H9 (cell line): ENCODE data around the gene CACNB3. TPM values are rescaled to one million over a fixed set of nuclear protein-coding genes. Genes with fewer than 3 reads are reported as not detected.
A peak's percentile ranks its signal among the peaks of the same experiment; 100 is the strongest.

Source experiments
- DNase-seq: peaks from one replicate; pipeline ENCODE4 v3.0.0-alpha.2; 2017
- H2AFZ ChIP-seq: one replicate; pipeline ENCODE4 v1.6.1; 2013; ENCODE audit warnings: mild to moderate bottlenecking, low read length, control low read depth, moderate library complexity
- H2AK5ac ChIP-seq: 2 replicates; pipeline ENCODE4 v1.6.1; 2013; ENCODE audit warnings: low read length, control low read depth, mixed read lengths; ENCODE audit not compliant: insufficient read length
- H2BK120ac ChIP-seq: one replicate; pipeline ENCODE4 v1.6.1; 2013; ENCODE audit warnings: low read depth, mild to moderate bottlenecking, low read length, control low read depth, inconsistent platforms; ENCODE audit not compliant: poor library complexity, severe bottlenecking
- H2BK12ac ChIP-seq: 2 replicates; pipeline ENCODE4 v1.6.1; 2013; ENCODE audit warnings: low read length, control low read depth, mixed read lengths, low read depth; ENCODE audit not compliant: insufficient read length
- H2BK15ac ChIP-seq: 2 replicates; pipeline ENCODE4 v1.6.1; 2013; ENCODE audit warnings: low read depth, low read length, control low read depth
- H2BK20ac ChIP-seq: one replicate; pipeline ENCODE4 v1.6.1; 2013; ENCODE audit warnings: low read depth, mild to moderate bottlenecking, low read length, control low read depth, inconsistent platforms; ENCODE audit not compliant: poor library complexity, severe bottlenecking
- H2BK5ac ChIP-seq: 2 replicates; pipeline ENCODE4 v1.6.1; 2013; ENCODE audit warnings: low read length, control low read depth, mixed read lengths; ENCODE audit not compliant: insufficient read length
- H3K14ac ChIP-seq: 2 replicates; pipeline ENCODE4 v1.6.1; 2013; ENCODE audit warnings: low read length, control low read depth; ENCODE audit not compliant: insufficient read depth
- H3K18ac ChIP-seq: 2 replicates; pipeline ENCODE4 v1.6.1; 2013; ENCODE audit warnings: low read depth, mild to moderate bottlenecking, mixed read lengths, low read length, control low read depth; ENCODE audit not compliant: insufficient read length
- H3K23ac ChIP-seq: 2 replicates; pipeline ENCODE4 v1.6.1; 2013; ENCODE audit warnings: low read length, control low read depth, mixed read lengths, low read depth; ENCODE audit not compliant: insufficient read length
- H3K23me2 ChIP-seq: 2 replicates; pipeline ENCODE4 v1.6.1; 2013; ENCODE audit warnings: low read depth, mild to moderate bottlenecking, mixed read lengths, low read length, control low read depth; ENCODE audit not compliant: insufficient read length, poor library complexity, severe bottlenecking
- H3K27ac ChIP-seq: 2 replicates; pipeline ENCODE4 v1.5.1; 2013; ENCODE audit warnings: low read length, control low read depth, mixed read lengths, low read depth; ENCODE audit not compliant: insufficient read length
- H3K27me3 ChIP-seq: 2 replicates; pipeline ENCODE4 v1.6.1; 2013; ENCODE audit warnings: low read length, control low read depth, inconsistent platforms; ENCODE audit not compliant: insufficient read depth
- H3K4ac ChIP-seq: 2 replicates; pipeline ENCODE4 v1.6.1; 2013; ENCODE audit warnings: low read depth, mild to moderate bottlenecking, control low read depth, inconsistent platforms, low read length, moderate library complexity
- H3K4me1 ChIP-seq: 2 replicates; pipeline ENCODE4 v1.6.1; 2013; ENCODE audit warnings: low read length, control low read depth, inconsistent platforms; ENCODE audit not compliant: insufficient read depth
- H3K4me2 ChIP-seq: 2 replicates; pipeline ENCODE4 v1.6.1; 2013; ENCODE audit warnings: low read length, control low read depth, mixed read lengths; ENCODE audit not compliant: insufficient read length, insufficient read depth
- H3K56ac ChIP-seq: 2 replicates; pipeline ENCODE4 v1.6.1; 2013; ENCODE audit warnings: low read depth, mild to moderate bottlenecking, mixed read lengths, low read length, control low read depth; ENCODE audit not compliant: insufficient read length
- H3K79me1 ChIP-seq: 2 replicates; pipeline ENCODE4 v1.6.1; 2013; ENCODE audit warnings: low read depth, mild to moderate bottlenecking, moderate library complexity, low read length, control low read depth, inconsistent platforms; ENCODE audit not compliant: insufficient read depth, poor library complexity, severe bottlenecking
- H3K79me2 ChIP-seq: 2 replicates; pipeline ENCODE4 v1.6.1; 2013; ENCODE audit warnings: low read length, control low read depth, inconsistent platforms; ENCODE audit not compliant: insufficient read depth
- H3K9ac ChIP-seq: 2 replicates; pipeline ENCODE4 v1.6.1; 2013; ENCODE audit warnings: low read length, control low read depth, mixed read lengths; ENCODE audit not compliant: insufficient read length; ENCODE audit errors: extremely low read depth
- H3K9me3 ChIP-seq: one replicate; pipeline ENCODE4 v1.6.1; 2013; ENCODE audit warnings: low read depth, low read length, inconsistent platforms; ENCODE audit not compliant: control insufficient read depth
- H3T11ph ChIP-seq: one replicate; pipeline ENCODE4 v1.6.1; 2013; ENCODE audit warnings: mild to moderate bottlenecking, low read length, control low read depth, inconsistent platforms
- H4K20me1 ChIP-seq: one replicate; pipeline ENCODE4 v1.6.1; 2013; ENCODE audit not compliant: control insufficient read depth, insufficient read length, insufficient read depth
- H4K5ac ChIP-seq: 2 replicates; pipeline ENCODE4 v1.6.1; 2013; ENCODE audit warnings: low read depth, mild to moderate bottlenecking, mixed read lengths, low read length, control low read depth; ENCODE audit not compliant: insufficient read length
- H4K8ac ChIP-seq: replicated peaks from 2 replicates; pipeline ENCODE4 v1.6.1; 2013; ENCODE audit warnings: low read length, control low read depth, mixed read lengths, low read depth; ENCODE audit not compliant: insufficient read length
- H4K91ac ChIP-seq: 2 replicates; pipeline ENCODE4 v1.6.1; 2013; ENCODE audit warnings: low read depth, mild to moderate bottlenecking, moderate library complexity, mixed read lengths, low read length, control low read depth; ENCODE audit not compliant: insufficient read length
- H3K27ac Mint-ChIP-seq, 3 experiments: 2 replicates in 2 of 3; 3 replicates in 1 of 3; pipeline ENCODE4 v1.8.0; 2020 to 2021; ENCODE audit warnings: mixed read lengths in 3 of 3, mild to moderate bottlenecking in 1 of 3, moderate library complexity in 1 of 3
- H3K27me3 Mint-ChIP-seq: 2 replicates; pipeline ENCODE4 v1.8.0; 2021; ENCODE audit warnings: low read depth, mild to moderate bottlenecking, moderate library complexity, mixed read lengths
- H3K36me3 Mint-ChIP-seq, 3 experiments: 2 replicates in 2 of 3; 3 replicates in 1 of 3; pipeline ENCODE4 v1.8.0; 2020 to 2021; ENCODE audit warnings: low read depth in 3 of 3, mixed read lengths in 3 of 3; ENCODE audit not compliant: insufficient read depth in 1 of 3
- H3K4me1 Mint-ChIP-seq, 2 experiments: 2 replicates each; pipeline ENCODE4 v1.8.0; 2020; ENCODE audit warnings: mixed read lengths in 2 of 2
- H3K4me3 Mint-ChIP-seq, 2 experiments: 2 replicates in 1 of 2; 3 replicates in 1 of 2; pipeline ENCODE4 v1.8.0; 2020 to 2021; ENCODE audit warnings: mild to moderate bottlenecking in 2 of 2, mixed read lengths in 2 of 2, moderate library complexity in 1 of 2
- H3K9me3 Mint-ChIP-seq, 2 experiments: 2 replicates in 1 of 2; 3 replicates in 1 of 2; pipeline ENCODE4 v1.8.0; 2020; ENCODE audit warnings: mild to moderate bottlenecking in 2 of 2, mixed read lengths in 2 of 2, moderate library complexity in 1 of 2
- CTCF ChIP-seq: fragments of 200-600 bp; sonication (generic); conservative IDR thresholded peaks from 3 replicates; pipeline ENCODE4 v1.8.0; 2021; ENCODE audit warnings: antibody characterized with exemption, mild to moderate bottlenecking
- WGBS: extraction: QIAGEN DNeasy Blood & Tissue Kit; methylation state at CpG from one replicate; pipeline ENCODE4 v1.1.7; 2013; ENCODE audit warnings: missing lambda C conversion rate, low lambda C conversion rate, mixed read lengths; ENCODE audit not compliant: insufficient read length; ENCODE audit errors: extremely low coverage; 5-methylcytosine and 5-hydroxymethylcytosine counted together
- total RNA-seq: library from RNA; stranded (reverse); gene quantifications from 2 replicates; pipeline ENCODE4 v1.2.1, GENCODE V29; 2021

CACNB3 gene
- total RNA-seq, 1 experiment from 2014 or later, result 35.1 TPM

- H3K4me1 Mint-ChIP-seq, result peaks cover 60 to 62% of the 10 kb centered on the region in 2 experiments
- Histone ChIP-seq H2BK12ac (no peak overlapping the region), H3K23ac (no peak overlapping the region), H3K4me2 (peak overlapping the region; percentile 87), H2BK5ac (no peak overlapping the region), H4K91ac (no peak overlapping the region), H4K20me1 (no peaks in the 10 kb centered on the region), H2AFZ (no peak overlapping the region), H3K18ac (no peak overlapping the region), H2BK20ac (no peak overlapping the region), H3K14ac (no peak overlapping the region), H3K9me3 (no peaks in the 10 kb centered on the region), H3K79me1 (no peaks in the 10 kb centered on the region), H3T11ph (no peak overlapping the region), H3K27me3 (peaks cover 27% of the 10 kb centered on the region), H4K5ac (no peak overlapping the region), H2BK120ac (no peak overlapping the region), H2AK5ac (no peak overlapping the region), H3K4me1 (0 out of 2 replicates have a peak, but pooled peaks cover 2% of the 10 kb centered on the region), H3K23me2 (peaks cover 28% of the 10 kb centered on the region), H4K8ac (no peak overlapping the region), H3K4ac (no peak overlapping the region), H3K9ac (no peak overlapping the region), H3K79me2 (no peaks in the 10 kb centered on the region), H3K56ac (no peak overlapping the region), H2BK15ac (no peak overlapping the region), H3K27ac (no peak overlapping the region)
- H3K27me3 Mint-ChIP-seq, result peaks cover 48% of the 10 kb centered on the region
- H3K27ac Mint-ChIP-seq, result no peak overlapping the region; a peak in 1 of 7 replicates
- peak overlapping the region; percentile 88 to 95 for H3K4me3 Mint-ChIP-seq
- WGBS, result no CpG with 5 or more reads among the region's 70 CpGs
- peak; percentile 100 for TF ChIP-seq CTCF
- H3K36me3 Mint-ChIP-seq, result no peaks in the 10 kb centered on the region
- DNase-seq, result peak; percentile 83
- H3K9me3 Mint-ChIP-seq, result no peaks in the 10 kb centered on the region
Measured at GRCh38 chr12:48814262-48815125, 3.8 kb upstream of the CACNB3 start.
